ENCODE results near the gene ZFAND3. TPM values are rescaled to one million over a fixed set of nuclear protein-coding genes. Genes with fewer than 3 reads are reported as not detected.

Gene ZFAND3
- total and polyA plus RNA-seq, 10 of the 15 experiments (the other 5 are each of a cell fraction or from before 2014, with no cell fraction given) = 0.90 to 34.4 (median 16.3) TPM

DNA sequence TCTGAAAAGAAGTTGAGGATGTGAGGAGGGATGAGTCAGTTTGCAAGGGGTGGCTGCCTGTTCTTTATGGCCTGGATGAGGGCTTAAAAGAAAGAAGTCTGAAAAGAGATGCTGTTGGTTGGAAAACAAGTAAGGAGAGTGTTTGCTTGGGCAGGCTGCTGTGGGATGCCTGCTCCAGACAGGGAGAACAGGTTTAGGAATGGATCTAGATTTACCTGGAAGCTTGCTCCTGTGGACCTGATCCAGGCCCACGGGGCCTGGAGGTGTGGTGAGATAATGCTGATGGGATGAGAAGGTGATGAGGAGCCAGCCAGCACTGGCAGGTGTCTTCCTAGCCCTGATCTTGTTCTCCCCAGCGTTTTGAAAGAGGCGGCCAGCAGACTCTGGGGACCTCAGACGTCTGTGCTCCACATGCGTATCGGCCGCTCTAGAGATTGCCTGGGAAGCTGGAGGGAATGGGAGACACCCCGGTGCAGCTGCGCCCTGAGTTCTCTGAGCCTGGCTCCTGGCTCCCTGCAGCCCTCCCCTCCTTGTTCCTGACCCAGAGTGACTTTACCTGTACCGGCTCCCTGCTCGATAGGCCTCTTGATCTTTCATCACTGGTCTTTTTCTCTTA is 331.3 kb downstream of the ZFAND3 start:
- in situ Hi-C loops (cut with MboI) (no loop called here), intact Hi-C loops (cut with micrococcal nuclease; ENCODE audit: unreplicated experiment) (no loop called here)
- Histone ChIP-seq H3K27me3 (replicated peaks in 1 of 2; ENCODE audit: control insufficient read depth in 2 of 2, insufficient read depth in 2 of 2, low read length in 1 of 2) (no peaks in the 10 kb centered on the region), H3K4me3 (no peak overlapping the region), H4K20me1 (ENCODE audit: control insufficient read depth, insufficient read depth) (0 out of 2 replicates have a peak, but pooled peaks cover 2% of the 10 kb centered on the region), H3K4me1 (ENCODE audit: control insufficient read depth, insufficient read depth, low read length) (no peaks in the 10 kb centered on the region), H3K27ac (ENCODE audit: control insufficient read depth, insufficient read depth) (no peak overlapping the region), H3K4me2 (ENCODE audit: control insufficient read depth, insufficient read depth) (no peak overlapping the region), H3K36me3 (ENCODE audit: control insufficient read depth in 2 of 2, insufficient read depth in 2 of 2, low read length in 1 of 2) (peaks cover 4 to 6% of the 10 kb centered on the region in 2 experiments), H3K79me2 (ENCODE audit: control insufficient read depth, insufficient read depth, low read length) (no peaks in the 10 kb centered on the region), H3K9me3 (replicated peaks; ENCODE audit: control insufficient read depth, insufficient read depth, low read length) (no peaks in the 10 kb centered on the region), H3K9ac (ENCODE audit: control insufficient read depth, insufficient read depth, low read length) (no peak overlapping the region), H2AFZ (ENCODE audit: control insufficient read depth, low read depth, low read length) (no peak overlapping the region)
- BruUV-seq (replicated peaks) = no TSS peak
- ATAC-seq (no peak), DNase-seq (ENCODE audit: low read depth, low spot score) (no peak), FAIRE-seq (no peak)
- ChIA-PET CTCF (interaction anchor here (0.6 kb wide), 1 partner anchor 355 kb away, joined by 3 read pairs; no protein-coding TSS in a partner anchor), SMC1A (ENCODE audit: uncharacterized antibody, unreplicated experiment) (interaction anchor here (1.7 kb wide), 1 partner anchor 11 kb away, joined by 4 read pairs; no protein-coding TSS in a partner anchor), RAD21 (ENCODE audit: unreplicated experiment) (no interaction called here), POLR2A (no interaction called here)
- 97% methylated on average over 9 of the region's 11 CpGs for WGBS (ENCODE audit: insufficient coverage, insufficient replicate concordance, low lambda C conversion rate, missing lambda C conversion rate)
- TF ChIP-seq YY1 (IDR thresholded peaks at IDR 0.05; ENCODE audit: low read depth, low read length) (no peak), CHD2 (IDR thresholded peaks at IDR 0.05; ENCODE audit: borderline replicate concordance, low read depth, low read length) (no peak), RFX5 (IDR thresholded peaks at IDR 0.05; ENCODE audit: low read depth, low read length) (no peak), PML (IDR thresholded peaks at IDR 0.05; ENCODE audit: low read length) (no peak), DPF2 (IDR thresholded peaks at IDR 0.05) (no peak), CREM (IDR thresholded peaks at IDR 0.05; ENCODE audit: low read depth) (no peak), CBX5 (IDR thresholded peaks at IDR 0.05; ENCODE audit: low read depth) (no peak), ESRRA (IDR thresholded peaks at IDR 0.05; ENCODE audit: low read length) (no peak), SUZ12 (IDR thresholded peaks at IDR 0.05; ENCODE audit: unreplicated experiment) (no peak), BRCA1 (IDR thresholded peaks at IDR 0.05; ENCODE audit: low read depth, low read length) (no peak), MXI1 (IDR thresholded peaks at IDR 0.05; ENCODE audit: low read depth, low read length) (no peak)
- TF ChIP-seq, protein P1, sequence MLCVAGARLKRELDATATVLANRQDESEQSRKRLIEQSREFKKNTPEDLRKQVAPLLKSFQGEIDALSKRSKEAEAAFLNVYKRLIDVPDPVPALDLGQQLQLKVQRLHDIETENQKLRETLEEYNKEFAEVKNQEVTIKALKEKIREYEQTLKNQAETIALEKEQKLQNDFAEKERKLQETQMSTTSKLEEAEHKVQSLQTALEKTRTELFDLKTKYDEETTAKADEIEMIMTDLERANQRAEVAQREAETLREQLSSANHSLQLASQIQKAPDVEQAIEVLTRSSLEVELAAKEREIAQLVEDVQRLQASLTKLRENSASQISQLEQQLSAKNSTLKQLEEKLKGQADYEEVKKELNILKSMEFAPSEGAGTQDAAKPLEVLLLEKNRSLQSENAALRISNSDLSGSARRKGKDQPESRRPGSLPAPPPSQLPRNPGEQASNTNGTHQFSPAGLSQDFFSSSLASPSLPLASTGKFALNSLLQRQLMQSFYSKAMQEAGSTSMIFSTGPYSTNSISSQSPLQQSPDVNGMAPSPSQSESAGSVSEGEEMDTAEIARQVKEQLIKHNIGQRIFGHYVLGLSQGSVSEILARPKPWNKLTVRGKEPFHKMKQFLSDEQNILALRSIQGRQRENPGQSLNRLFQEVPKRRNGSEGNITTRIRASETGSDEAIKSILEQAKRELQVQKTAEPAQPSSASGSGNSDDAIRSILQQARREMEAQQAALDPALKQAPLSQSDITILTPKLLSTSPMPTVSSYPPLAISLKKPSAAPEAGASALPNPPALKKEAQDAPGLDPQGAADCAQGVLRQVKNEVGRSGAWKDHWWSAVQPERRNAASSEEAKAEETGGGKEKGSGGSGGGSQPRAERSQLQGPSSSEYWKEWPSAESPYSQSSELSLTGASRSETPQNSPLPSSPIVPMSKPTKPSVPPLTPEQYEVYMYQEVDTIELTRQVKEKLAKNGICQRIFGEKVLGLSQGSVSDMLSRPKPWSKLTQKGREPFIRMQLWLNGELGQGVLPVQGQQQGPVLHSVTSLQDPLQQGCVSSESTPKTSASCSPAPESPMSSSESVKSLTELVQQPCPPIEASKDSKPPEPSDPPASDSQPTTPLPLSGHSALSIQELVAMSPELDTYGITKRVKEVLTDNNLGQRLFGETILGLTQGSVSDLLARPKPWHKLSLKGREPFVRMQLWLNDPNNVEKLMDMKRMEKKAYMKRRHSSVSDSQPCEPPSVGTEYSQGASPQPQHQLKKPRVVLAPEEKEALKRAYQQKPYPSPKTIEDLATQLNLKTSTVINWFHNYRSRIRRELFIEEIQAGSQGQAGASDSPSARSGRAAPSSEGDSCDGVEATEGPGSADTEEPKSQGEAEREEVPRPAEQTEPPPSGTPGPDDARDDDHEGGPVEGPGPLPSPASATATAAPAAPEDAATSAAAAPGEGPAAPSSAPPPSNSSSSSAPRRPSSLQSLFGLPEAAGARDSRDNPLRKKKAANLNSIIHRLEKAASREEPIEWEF (IDR thresholded peaks at IDR 0.05; ENCODE audit: insufficient replicate concordance, low read depth, low read length) = no peak
- TF ChIP-seq, protein P2, sequence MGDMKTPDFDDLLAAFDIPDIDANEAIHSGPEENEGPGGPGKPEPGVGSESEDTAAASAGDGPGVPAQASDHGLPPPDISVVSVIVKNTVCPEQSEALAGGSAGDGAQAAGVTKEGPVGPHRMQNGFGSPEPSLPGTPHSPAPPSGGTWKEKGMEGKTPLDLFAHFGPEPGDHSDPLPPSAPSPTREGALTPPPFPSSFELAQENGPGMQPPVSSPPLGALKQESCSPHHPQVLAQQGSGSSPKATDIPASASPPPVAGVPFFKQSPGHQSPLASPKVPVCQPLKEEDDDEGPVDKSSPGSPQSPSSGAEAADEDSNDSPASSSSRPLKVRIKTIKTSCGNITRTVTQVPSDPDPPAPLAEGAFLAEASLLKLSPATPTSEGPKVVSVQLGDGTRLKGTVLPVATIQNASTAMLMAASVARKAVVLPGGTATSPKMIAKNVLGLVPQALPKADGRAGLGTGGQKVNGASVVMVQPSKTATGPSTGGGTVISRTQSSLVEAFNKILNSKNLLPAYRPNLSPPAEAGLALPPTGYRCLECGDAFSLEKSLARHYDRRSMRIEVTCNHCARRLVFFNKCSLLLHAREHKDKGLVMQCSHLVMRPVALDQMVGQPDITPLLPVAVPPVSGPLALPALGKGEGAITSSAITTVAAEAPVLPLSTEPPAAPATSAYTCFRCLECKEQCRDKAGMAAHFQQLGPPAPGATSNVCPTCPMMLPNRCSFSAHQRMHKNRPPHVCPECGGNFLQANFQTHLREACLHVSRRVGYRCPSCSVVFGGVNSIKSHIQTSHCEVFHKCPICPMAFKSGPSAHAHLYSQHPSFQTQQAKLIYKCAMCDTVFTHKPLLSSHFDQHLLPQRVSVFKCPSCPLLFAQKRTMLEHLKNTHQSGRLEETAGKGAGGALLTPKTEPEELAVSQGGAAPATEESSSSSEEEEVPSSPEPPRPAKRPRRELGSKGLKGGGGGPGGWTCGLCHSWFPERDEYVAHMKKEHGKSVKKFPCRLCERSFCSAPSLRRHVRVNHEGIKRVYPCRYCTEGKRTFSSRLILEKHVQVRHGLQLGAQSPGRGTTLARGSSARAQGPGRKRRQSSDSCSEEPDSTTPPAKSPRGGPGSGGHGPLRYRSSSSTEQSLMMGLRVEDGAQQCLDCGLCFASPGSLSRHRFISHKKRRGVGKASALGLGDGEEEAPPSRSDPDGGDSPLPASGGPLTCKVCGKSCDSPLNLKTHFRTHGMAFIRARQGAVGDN (IDR thresholded peaks at IDR 0.05) = no peak
- TF ChIP-seq, protein P3, sequence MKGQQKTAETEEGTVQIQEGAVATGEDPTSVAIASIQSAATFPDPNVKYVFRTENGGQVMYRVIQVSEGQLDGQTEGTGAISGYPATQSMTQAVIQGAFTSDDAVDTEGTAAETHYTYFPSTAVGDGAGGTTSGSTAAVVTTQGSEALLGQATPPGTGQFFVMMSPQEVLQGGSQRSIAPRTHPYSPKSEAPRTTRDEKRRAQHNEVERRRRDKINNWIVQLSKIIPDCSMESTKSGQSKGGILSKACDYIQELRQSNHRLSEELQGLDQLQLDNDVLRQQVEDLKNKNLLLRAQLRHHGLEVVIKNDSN (IDR thresholded peaks at IDR 0.05; ENCODE audit: borderline replicate concordance, extremely low read length, insufficient read depth, low read depth, low read length) = no peak
